GM21390 (cell line): ENCODE data around the gene ZMIZ1.

Experiments used
- ATAC-seq: cut with Tn5 transposase; IDR thresholded peaks from one replicate; pipeline ENCODE4 v1.9.1; 2021; ENCODE audit not compliant: unreplicated experiment

Gene ZMIZ1

DNA sequence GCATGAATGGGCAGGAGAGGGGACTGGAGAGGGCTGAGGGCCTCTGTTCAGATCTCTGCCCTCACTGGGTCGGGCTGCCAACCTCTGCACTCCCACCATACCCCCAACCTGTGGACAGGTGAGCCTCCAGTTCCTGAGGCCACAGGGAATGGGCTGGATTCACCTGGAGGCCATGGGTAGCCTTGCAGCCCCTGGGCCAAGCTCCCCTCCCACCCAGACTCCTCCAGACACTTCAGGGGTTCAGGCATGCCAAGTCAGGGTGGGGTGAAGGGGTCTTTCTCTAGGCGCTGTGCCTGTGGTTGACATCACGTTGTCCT is 80.5 kb downstream of the ZMIZ1 start:
- ATAC-seq, result no peak

DNA sequence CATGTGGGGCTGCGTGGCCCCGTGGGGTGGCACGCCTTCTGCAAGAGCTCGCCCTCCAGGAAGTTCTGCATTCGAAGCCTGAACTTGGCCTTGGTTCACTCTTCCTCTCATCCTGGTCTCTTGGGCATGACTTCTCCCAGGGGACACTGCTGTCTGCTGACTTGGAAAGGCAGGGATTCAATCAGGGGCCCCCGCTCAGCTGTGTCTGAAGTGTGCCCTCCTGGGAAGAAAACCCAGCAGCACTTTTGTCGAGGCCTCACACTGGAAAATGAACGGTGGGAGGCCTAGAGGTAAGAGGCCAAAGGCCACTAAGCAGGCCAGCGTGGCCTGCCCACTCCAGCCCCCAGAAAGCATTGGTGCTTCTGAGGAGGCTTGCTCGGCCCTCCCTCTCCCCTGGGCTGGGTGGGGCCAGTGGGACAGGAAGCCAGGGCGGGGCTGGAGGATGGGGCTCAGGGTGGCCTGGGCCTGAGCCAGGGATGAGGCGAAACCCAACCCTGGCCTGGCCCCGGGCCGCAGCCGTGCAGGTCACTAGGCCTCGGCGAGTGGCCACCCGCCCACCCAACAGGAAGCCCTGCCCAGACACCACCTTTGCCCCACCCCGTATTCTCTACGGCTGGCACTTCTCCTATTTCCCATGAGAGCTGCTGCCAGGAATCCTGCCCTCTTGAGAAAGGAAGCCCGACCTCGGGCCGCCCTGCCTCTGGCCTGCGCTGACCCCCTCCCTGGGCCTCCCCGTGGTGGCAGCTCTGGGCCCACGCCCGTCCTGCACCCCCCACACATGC is 81.1 kb downstream of the ZMIZ1 start:
- ATAC-seq, result peak; percentile 89

DNA sequence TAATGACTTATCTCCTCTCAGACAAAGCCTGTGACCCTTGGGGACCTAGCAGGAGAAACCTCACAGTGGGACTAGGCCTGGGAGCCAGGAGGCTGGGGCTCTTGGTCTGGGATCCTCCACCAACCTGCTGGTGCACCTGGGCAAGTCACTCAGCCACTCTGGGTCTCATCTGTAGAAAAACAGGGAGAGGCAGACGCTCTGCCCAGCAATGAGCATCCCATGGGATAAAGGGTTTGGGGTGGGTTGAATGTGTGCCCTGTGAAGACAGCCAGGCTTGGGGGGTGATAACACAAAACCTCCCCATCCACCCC is 81.6 kb downstream of the ZMIZ1 start:
- no peak for ATAC-seq

DNA sequence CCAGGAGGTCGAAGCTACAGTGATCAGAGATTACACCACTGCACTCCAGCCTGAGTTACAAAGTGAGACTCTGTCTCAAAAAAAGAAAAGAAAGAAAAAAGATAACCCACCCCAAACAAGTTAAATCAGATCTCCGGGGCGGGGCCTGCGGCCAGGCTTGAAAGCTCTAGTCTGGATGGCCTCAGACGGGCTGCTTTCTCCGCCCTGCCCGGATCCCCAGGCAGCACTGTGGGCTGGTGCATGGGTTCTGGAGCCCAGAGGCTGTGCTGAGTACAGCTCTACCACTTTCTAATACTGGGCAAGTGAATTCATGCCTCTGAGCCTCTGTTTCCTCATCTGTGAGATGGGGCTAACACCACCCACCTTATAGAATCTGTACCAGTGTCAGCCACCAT is 83.7 kb downstream of the ZMIZ1 start:
- ATAC-seq, result no peak

- no peak for ATAC-seq
Observed at GRCh38 chr10:79153745-79154144, 85.0 kb downstream of the ZMIZ1 start.

GRCh38 chr10:79155301-79156081 is 86.7 kb downstream of the ZMIZ1 start:
- no peak for ATAC-seq

DNA sequence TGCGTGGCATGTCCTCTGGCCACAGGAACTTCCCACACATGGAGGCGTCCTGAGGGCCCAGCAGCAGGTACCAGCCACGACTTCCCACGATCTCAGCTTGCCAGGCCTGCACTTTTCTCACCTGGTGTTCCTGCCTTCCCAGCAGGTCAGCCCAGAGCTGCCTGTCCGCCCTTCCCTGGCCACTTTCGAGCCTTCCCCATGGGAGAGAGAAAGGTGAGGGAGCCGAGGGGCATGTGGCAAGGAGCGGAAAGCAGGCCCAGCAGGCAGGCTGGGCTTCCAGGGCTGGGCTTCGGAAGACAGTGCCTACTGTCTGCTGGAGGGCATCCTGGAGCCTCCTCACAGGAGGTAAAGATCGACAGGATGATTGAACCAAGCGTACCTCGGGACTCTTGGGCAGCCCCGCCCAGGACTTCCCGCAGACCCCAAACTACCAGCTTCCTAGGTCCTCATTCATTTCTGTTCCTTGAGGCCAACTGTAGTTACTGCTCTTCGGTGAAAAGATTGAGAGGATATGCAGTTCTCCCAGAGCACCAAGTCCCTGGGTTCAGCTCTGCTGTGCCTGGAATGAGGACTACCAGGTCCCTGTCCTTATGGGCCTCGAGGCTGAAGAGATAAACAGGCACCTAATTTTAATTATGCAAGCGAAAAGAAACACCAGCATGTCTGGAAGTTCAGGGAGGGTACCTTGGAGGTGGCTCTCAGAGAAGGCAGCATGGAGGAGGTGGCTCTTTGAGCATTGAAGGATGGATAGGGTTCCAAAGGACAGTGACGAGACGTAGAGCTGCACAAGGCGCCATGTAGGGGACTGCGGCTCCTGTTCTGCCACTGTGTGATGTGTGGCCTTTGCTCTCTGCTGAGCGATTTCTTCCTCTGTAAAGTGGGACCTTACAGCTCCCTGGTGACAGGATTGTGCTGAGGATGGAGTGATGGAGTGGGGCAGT is 87.8 kb downstream of the ZMIZ1 start:
- ATAC-seq, result no peak

- no peak for ATAC-seq
Observed at GRCh38 chr10:79158004-79158340, 89.2 kb downstream of the ZMIZ1 start.

DNA sequence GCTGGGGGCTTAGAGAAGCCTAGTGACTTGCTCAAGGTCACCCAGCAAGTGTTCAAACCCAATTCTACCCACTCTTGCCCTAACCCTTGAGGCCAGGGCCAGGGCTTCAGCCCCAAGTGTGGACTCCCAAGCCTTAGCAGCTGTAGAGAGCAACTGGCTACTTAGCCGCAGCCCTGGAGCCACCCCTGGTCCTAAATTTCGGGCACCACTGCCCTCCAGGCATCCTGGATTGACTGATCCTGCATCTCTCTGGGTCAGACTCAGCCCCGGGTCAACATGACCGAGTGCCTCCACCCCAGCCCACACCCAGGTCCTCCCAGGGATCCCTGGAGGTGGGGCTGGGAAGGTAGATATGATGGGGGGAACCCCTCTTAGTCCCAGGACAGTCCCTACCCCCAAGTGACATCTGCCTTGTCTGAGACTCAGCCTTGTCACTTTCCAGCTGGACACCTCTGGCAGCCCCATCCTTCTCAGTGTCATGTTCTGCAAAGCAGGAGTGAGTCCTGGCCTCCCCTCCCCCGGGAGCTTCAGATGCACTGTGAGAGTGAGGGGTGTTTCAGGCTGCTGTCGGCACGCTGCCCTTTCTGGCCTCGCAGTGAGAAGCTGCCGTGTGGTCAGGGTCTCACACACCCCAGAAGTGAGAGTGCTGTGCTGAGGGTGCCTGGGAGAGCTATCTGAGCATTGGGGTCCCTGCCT is 89.8 kb downstream of the ZMIZ1 start:
- no peak for ATAC-seq

GRCh38 chr10:79159141-79159651 is 90.4 kb downstream of the ZMIZ1 start:
- no peak for ATAC-seq

DNA sequence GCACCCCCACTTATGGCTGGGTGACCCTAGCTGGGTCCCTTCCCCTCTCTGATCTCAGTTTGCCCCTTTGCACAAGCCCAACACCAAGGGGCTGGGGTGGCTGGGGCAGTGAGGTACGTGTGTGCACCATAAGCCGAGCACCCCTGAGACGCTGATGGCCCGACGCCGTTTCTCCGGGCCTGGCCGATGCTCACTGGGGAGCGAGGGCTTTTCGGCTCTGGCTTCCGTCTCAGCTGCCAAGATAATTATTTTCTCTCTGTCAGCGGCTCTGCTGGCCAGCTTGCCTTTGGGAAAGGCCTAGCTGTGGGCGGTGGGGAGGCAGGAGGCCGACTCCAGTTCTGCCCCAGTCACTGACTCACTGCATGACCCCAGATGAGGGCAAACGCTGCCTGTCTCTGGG is 91.0 kb downstream of the ZMIZ1 start:
- no peak for ATAC-seq

GRCh38 chr10:79160191-79160590 is 91.4 kb downstream of the ZMIZ1 start:
- no peak for ATAC-seq

GRCh38 chr10:79161557-79161956 is 92.8 kb downstream of the ZMIZ1 start:
- ATAC-seq, result no peak

DNA sequence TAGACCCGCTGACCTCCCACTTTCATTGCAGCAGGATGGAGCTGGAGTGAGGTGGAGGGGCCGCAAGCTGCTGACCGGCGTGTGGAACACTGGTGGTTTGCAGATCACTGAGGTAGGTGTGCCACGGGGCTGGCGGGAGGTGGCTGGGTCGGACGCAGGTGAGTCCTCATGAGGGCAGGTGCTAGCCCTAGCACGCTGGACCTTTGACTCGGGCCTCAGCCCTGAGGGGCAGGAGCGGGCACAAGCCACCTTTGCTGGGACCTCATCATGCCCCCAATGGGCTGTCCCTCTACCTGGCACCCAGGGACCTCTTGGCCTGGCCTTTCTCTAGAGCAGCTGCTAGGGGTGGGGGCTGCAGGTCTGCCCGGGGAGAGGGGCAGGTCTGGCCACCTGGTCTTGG is 93.3 kb downstream of the ZMIZ1 start:
- ATAC-seq, result no peak

DNA sequence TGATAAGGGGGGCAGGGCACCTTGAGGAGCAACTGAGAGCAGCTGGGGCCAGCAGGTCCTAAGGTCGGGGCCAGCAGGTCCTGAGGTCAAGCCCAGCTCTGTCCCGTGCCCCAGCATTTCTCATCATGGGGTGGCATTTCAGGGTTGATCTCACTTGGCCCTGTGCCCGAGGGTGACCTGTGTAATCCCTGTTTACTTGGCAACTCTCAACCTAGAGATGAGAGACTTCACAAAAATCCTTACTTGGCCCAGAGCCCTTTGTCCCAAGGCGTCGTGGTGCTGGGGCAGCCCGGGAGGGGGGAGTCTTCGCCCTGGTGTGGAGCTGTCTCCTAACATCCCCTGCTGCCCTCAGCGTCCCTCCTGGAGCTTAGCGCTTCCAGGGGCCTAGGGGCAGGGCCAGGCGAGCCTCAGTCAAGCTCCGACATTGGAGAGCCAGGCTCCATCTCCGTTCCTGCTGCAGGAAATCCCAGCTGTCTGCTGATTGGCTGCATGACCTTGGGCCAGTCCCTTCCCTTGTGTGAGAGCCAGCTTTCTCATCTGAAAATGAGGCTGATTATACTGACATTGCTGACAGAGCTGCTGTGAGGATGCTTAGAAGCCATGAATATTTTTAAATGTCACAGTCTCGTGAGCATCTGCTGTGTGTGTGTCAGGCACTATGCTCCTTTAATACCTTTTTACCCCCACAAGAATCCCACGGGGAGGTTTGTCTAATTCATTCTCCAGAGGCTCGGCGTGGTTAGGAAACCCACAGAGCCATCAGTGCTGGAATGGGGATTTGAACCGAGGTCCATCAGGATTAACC is 94.3 kb downstream of the ZMIZ1 start:
- ATAC-seq, result no peak

- no peak for ATAC-seq
Observed at GRCh38 chr10:79163666-79163975, 94.9 kb downstream of the ZMIZ1 start.

- no peak for ATAC-seq
Observed at GRCh38 chr10:79164075-79164474, 95.3 kb downstream of the ZMIZ1 start.

DNA sequence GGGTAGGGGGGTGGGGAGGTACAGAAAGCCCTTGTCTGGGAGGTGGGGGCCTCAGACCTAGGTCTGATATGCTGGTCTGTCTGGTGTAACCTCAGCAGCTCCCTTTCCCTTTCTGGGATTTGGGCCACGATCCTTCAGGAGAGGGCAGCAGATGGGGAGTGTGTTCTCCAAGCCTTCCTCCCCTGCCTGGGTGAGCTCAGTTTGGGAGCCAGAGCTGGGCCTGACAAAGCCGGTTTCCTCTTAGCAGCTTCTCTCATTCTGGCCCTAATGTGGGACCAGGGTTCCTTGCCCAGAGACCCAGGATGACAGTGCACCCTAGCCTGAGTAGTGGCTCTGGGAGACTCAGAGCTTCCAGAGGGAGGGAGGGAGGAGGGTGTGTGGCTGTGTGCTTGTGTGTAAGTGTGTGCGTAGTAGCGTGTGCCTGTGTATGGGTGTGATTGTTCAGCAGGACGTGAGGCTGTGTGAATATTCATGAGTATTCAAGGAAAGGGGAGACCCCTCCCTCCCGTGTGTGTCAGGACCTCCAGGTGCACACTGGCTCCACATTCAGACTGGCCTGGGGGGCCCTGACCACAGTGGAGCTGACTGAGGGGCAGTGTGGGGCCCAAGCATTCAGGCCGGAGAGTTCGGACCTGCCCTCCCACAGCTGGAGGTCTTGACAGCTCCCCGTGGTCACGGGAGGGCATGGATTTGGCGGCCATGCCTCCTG is 96.5 kb downstream of the ZMIZ1 start:
- no peak for ATAC-seq

DNA sequence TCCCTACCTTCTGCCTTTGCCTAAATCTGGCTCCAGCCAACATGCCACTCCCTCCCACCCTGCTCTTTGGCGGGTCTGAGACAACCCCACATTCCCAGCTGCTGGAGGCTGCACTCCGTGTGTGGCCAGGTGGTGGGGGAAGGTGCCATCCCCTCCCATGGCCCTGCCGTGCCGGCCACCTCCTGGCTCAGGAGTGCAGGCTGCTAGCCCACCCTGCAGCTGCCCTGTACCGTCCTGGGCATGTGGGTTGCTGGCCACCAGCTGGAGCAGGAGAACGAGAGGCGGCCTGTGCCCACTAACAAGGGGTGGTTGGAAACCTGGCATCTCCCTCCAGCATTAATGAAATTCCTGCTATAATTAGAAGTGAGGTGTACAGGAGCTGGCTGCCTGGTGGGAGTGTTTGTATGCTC is 97.6 kb downstream of the ZMIZ1 start:
- no peak for ATAC-seq

GRCh38 chr10:79166741-79167140 is 98.0 kb downstream of the ZMIZ1 start:
- ATAC-seq, result no peak
